HepG2 (cell line): ENCODE results near the gene CAND2. TPM values are rescaled to one million over a fixed set of nuclear protein-coding genes. Genes with fewer than 3 reads are reported as not detected.

ENCODE experiments used
- ATAC-seq: fragments of 200-7000 bp; cut with Tn5 transposase; 3 replicates; pipeline ENCODE4 v1.9.1; 2020; ENCODE audit warnings: mild to moderate bottlenecking, moderate library complexity
- BruUV-seq: library from RNA; stranded (reverse); fragments of 400-500 nt; replicated peaks from 2 replicates; lab custom pipeline; 2021; lab: Mats Ljungman, UMichigan
- CTCF ChIA-PET: fragments of 300-600 bp; formaldehyde crosslinking; extraction: SDS; loops from one replicate; lab custom pipeline; 2021; ENCODE audit warnings: low total read pairs, inconsistent platforms, low intra/inter-chr PET ratio; lab: Yijun Ruan, JAX
- POLR2A ChIA-PET: fragments of 350-600 bp; sonication (Branson Sonifier 250); formaldehyde crosslinking; loops from one replicate; lab custom pipeline; 2020; ENCODE audit warnings: antibody characterized with exemption, inconsistent platforms; lab: Yijun Ruan, JAX
- DNase-seq: peaks from one replicate; pipeline ENCODE4 v3.0.0-alpha.2; 2015; ENCODE audit warnings: low spot score
- FAIRE-seq: peaks from 3 replicates; lab custom pipeline; 2011; peaks lifted over from hg19 to GRCh38; lab: Jason Lieb, UNC
- H2AFZ ChIP-seq: one replicate; pipeline ENCODE4 v1.6.1; 2011; ENCODE audit warnings: low read length, inconsistent platforms
- H3K27ac ChIP-seq: fragments of 300-600 bp; 3 replicates; pipeline ENCODE4 v1.8.0; 2011; ENCODE audit warnings: mixed run types, mild to moderate bottlenecking, mixed read lengths, low read length, inconsistent platforms; ENCODE audit not compliant: insufficient read depth; ENCODE audit errors: extremely low read length
- H3K27me3 ChIP-seq, 2 experiments: fragments of 200-600 bp in 1 of 2; 2 replicates in 1 of 2; 3 replicates in 1 of 2; pipeline versions ENCODE4 v1.6.0 to v1.8.0; 2011; ENCODE audit warnings: low read length in 2 of 2, mild to moderate bottlenecking in 2 of 2, moderate library complexity in 2 of 2, inconsistent platforms in 1 of 2; ENCODE audit not compliant: insufficient read depth in 2 of 2, control insufficient read depth in 1 of 2
- H3K36me3 ChIP-seq, 2 experiments: fragments of 200-600 bp in 1 of 2; replicated peaks in 1 of 2; 2 replicates in 1 of 2; 3 replicates in 1 of 2; pipeline versions ENCODE4 v1.5.1 to v1.8.0; 2011; ENCODE audit warnings: low read length in 2 of 2, inconsistent platforms in 1 of 2; ENCODE audit not compliant: insufficient read depth in 2 of 2, control insufficient read depth in 1 of 2
- H3K4me1 ChIP-seq: 2 replicates; pipeline ENCODE4 v1.5.1; 2012; ENCODE audit warnings: low read length, inconsistent platforms; ENCODE audit not compliant: insufficient read depth
- H3K4me2 ChIP-seq: 2 replicates; pipeline ENCODE4 v1.6.0; 2011; ENCODE audit warnings: low read depth, low read length, inconsistent platforms
- H3K4me3 ChIP-seq, 3 experiments: fragments of 200-600 bp in 1 of 3; sonication (generic), shearing (Covaris generic) in 1 of 3; replicated peaks in 1 of 3; 2 replicates each; pipeline ENCODE4 v1.5.1; 2011 to 2016; ENCODE audit warnings: low read length in 3 of 3, inconsistent platforms in 2 of 3, low read depth in 2 of 3, mild to moderate bottlenecking in 2 of 3, control low read depth in 1 of 3, mixed read lengths in 1 of 3; ENCODE audit not compliant: insufficient read depth in 1 of 3
- H3K79me2 ChIP-seq: one replicate; pipeline ENCODE4 v1.6.1; 2011; ENCODE audit warnings: low read length, inconsistent platforms; ENCODE audit not compliant: insufficient read depth
- H3K9ac ChIP-seq: 2 replicates; pipeline ENCODE4 v1.6.0; 2011; ENCODE audit warnings: mild to moderate bottlenecking, low read depth, low read length, inconsistent platforms; ENCODE audit not compliant: insufficient read depth
- H3K9me3 ChIP-seq: 2 replicates; pipeline ENCODE4 v1.5.1; 2012; ENCODE audit warnings: mild to moderate bottlenecking, low read length
- H4K20me1 ChIP-seq: 2 replicates; pipeline ENCODE4 v1.6.0; 2011; ENCODE audit warnings: inconsistent platforms, mild to moderate bottlenecking, low read length, moderate library complexity; ENCODE audit not compliant: insufficient read depth
- CEBPB ChIP-seq: IDR thresholded peaks from 2 replicates; pipeline ENCODE4 v1.6.1; 2011; ENCODE audit warnings: low read depth, low read length, improper control_type of control experiment, borderline replicate concordance
- EED ChIP-seq: sonication (generic); formaldehyde crosslinking; IDR thresholded peaks from 2 replicates; pipeline ENCODE4 v1.5.0; 2020; ENCODE audit warnings: mild to moderate bottlenecking, missing genetic modification reagents
- FOXP1 ChIP-seq, 2 experiments: fragments of 450-650 bp in 1 of 2; IDR thresholded peaks; 2 replicates each; pipeline ENCODE4 v1.6.1; 2017 to 2018; ENCODE audit warnings: antibody characterized with exemption in 1 of 2
- YEATS4 ChIP-seq: sonication (generic); formaldehyde crosslinking; IDR thresholded peaks from 2 replicates; pipeline ENCODE4 v1.4.0; 2020; ENCODE audit warnings: missing genetic modification reagents, borderline replicate concordance
- WGBS: methylation state at CpG from one replicate; pipeline ENCODE4 v1.1.6; 2017; ENCODE audit warnings: low lambda C conversion rate; 5-methylcytosine and 5-hydroxymethylcytosine counted together
- in situ Hi-C: cut with HindIII; loops from 2 replicates; pipeline ENCODE4 v1.10.0; 2017; ENCODE audit warnings: low pct_unique_long_range_greater_than_20kb; ENCODE audit not compliant: extremely low pct_ligation_motif_present
- intact Hi-C: fragments of 100-400 bp; cut with micrococcal nuclease; formaldehyde crosslinking; loops from one replicate; pipeline ENCODE4 v1.10.0; 2022; ENCODE audit not compliant: unreplicated experiment
- polyA plus RNA-seq, 8 experiments: library from polyadenylated mRNA; depleted of rRNA in 3 of 8; stranded (reverse) in 7 of 8; unstranded in 1 of 8; fragments of >200 nt; fragmentation: Illumina TruSeq in 4 of 8; extraction: Trizol in 4 of 8; gene quantifications; 2 replicates each; pipeline versions ENCODE4 v1.2.1 to v1.2.3, GENCODE V29; 2011 to 2016; ENCODE audit warnings: low read depth in 4 of 8, missing spikeins in 1 of 8, mixed read lengths in 1 of 8; ENCODE audit not compliant: insufficient read depth in 1 of 8
- total RNA-seq, 5 experiments: library from RNA; depleted of rRNA; stranded (reverse); fragments of >200 nt; fragmentation: Illumina TruSeq; extraction: Trizol; gene quantifications; 2 replicates each; pipeline ENCODE4 v1.2.3, GENCODE V29; 2016; ENCODE audit warnings: low read depth in 1 of 5

The CAND2 gene
- total and polyA plus RNA-seq, 2 of the 13 experiments (the other 11 are each of a cell fraction or from before 2014, with no cell fraction given), result 0.01 TPM; not detected in 1

DNA sequence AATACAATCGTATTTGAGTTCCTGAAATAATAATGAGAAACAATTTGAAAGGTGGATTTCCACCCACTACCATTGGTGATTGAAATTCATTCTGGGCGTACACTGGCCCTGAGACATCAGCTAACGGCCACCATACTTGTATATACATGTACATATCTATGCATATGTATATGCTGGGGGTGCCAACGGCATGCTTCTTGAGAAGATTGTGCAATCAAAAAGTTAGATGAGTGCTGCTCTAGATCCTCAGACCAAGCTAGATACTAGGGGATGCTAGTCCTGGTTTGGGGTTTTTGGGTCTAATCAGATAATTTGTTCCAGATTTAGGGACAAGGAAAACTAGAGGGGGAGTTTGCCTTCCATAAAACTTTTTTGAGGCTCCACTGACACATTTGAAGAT, 40.3 kb upstream of the CAND2 start:
- Histone ChIP-seq H3K9ac (no peak overlapping the region), H3K4me2 (no peak overlapping the region), H4K20me1 (no peaks in the 10 kb centered on the region), H3K9me3 (no peaks in the 10 kb centered on the region)
- DNase-seq, result no peak
- no peak for FAIRE-seq
- POLR2A ChIA-PET, result no interaction called here
- ATAC-seq, result no peak
- intact Hi-C loops, result no loop called here
- peak; percentile 69 for TF ChIP-seq CEBPB
- no peak for TF ChIP-seq EED (CRISPR knock-in tag)
- TF ChIP-seq, all 625 proteins: peak for 1
- BruUV-seq, result no TSS peak
- Histone ChIP-seq H3K4me1 (peaks cover 40% of the 10 kb centered on the region), H3K27ac (no peak overlapping the region), H3K36me3 (no peaks in the 10 kb centered on the region), H2AFZ (no peak overlapping the region), H3K4me3 (no peak overlapping the region), H3K79me2 (no peaks in the 10 kb centered on the region), H3K27me3 (0 out of 5 replicates have a peak, but pooled peaks cover 0 to 3% of the 10 kb centered on the region in 2 experiments)
- CTCF ChIA-PET, result no interaction called here
- in situ Hi-C loops, result no loop called here
- WGBS, result 7% methylated on average over 4 of the region's 4 CpGs

- no peak for FAIRE-seq
- intact Hi-C loops, result no loop called here
- Histone ChIP-seq H3K79me2 (no peaks in the 10 kb centered on the region), H3K4me3 (no peak overlapping the region), H3K9me3 (no peaks in the 10 kb centered on the region), H3K27me3 (0 out of 5 replicates have a peak, but pooled peaks cover 0 to 3% of the 10 kb centered on the region in 2 experiments), H2AFZ (no peak overlapping the region), H3K4me1 (peaks cover 36% of the 10 kb centered on the region), H4K20me1 (no peaks in the 10 kb centered on the region), H3K27ac (no peak overlapping the region), H3K9ac (no peak overlapping the region), H3K36me3 (no peaks in the 10 kb centered on the region), H3K4me2 (no peak overlapping the region)
- ChIA-PET POLR2A (no interaction called here), CTCF (no interaction called here)
- TF ChIP-seq FOXP1 (IDR thresholded peaks at IDR 0.05) (0 out of 2 replicates have a peak, but pooled peaks have one; percentile 16), FOXP1 (CRISPR knock-in tag; IDR thresholded peaks at IDR 0.05) (no peak), YEATS4 (no peak)
- in situ Hi-C loops, result no loop called here
- ATAC-seq, result no peak
- no peak for DNase-seq
- 78% methylated on average over 3 of the region's 3 CpGs for WGBS
- BruUV-seq, result no TSS peak
Measured at GRCh38 chr3:12756635-12757034, 39.8 kb upstream of the CAND2 start.
